ENCODE measurements around the gene SAMHD1. TPM values are rescaled to one million over a fixed set of nuclear protein-coding genes. Genes with fewer than 3 reads are reported as not detected.

Gene SAMHD1
- polyA plus RNA-seq, 1 of the 3 experiments (the other 2 are of a cell fraction), result 5.9 TPM

DNA sequence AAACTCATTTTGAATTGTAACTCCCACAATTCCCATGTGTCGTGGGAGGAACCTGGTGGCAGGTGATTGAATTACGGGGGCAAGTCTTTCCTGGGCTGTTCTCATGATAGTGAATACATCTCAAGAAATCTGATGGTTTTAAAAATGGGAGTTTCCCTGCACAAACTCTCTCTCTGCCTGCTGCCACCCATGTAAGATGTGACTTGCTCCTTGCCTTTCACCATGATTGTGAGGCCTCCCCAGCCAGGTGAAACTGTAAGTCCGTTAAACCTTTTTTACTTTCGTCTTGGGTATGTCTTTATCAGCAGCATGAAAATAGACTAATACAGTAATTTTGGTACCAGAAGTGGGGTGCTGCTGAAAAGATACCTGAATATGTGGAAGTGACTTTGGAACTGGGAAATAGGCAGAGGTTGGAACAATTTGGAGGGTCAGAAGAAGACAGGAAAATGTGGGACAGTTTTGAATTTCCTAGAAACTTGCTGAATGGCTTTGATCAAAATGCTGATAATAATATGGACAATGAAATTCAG is 41.4 kb upstream of the SAMHD1 start:
- ChIA-PET POLR2A (no interaction called here), CTCF (no interaction called here)
- no peak overlapping the region for H3K4me3 ChIP-seq (ENCODE audit: low read depth in 2 of 2, low read length in 1 of 2)
- H4K20me1 ChIP-seq (ENCODE audit: insufficient read depth), result no peaks in the 10 kb centered on the region
- H3K4me1 ChIP-seq (ENCODE audit: control insufficient read depth in 1 of 2, insufficient read depth in 2 of 2, low read depth in 1 of 2, low read length in 1 of 2), result no peaks in the 10 kb centered on the region
- no peak overlapping the region for H3K27ac ChIP-seq (ENCODE audit: low read depth in 2 of 2, low read length in 1 of 2)
- no peak overlapping the region for H3K9ac ChIP-seq
- H2AFZ ChIP-seq (ENCODE audit: low read depth), result no peak overlapping the region
- peaks cover 3 to 19% of the 10 kb centered on the region in 2 experiments for H3K36me3 ChIP-seq (replicated peaks in 1 of 2; ENCODE audit: control insufficient read depth in 1 of 2, insufficient read depth in 2 of 2, low read length in 1 of 2)
- 97% methylated on average over 4 of the region's 4 CpGs for WGBS (ENCODE audit: low lambda C conversion rate)
- no peak overlapping the region for H3K4me2 ChIP-seq
- TF ChIP-seq, protein P1, sequence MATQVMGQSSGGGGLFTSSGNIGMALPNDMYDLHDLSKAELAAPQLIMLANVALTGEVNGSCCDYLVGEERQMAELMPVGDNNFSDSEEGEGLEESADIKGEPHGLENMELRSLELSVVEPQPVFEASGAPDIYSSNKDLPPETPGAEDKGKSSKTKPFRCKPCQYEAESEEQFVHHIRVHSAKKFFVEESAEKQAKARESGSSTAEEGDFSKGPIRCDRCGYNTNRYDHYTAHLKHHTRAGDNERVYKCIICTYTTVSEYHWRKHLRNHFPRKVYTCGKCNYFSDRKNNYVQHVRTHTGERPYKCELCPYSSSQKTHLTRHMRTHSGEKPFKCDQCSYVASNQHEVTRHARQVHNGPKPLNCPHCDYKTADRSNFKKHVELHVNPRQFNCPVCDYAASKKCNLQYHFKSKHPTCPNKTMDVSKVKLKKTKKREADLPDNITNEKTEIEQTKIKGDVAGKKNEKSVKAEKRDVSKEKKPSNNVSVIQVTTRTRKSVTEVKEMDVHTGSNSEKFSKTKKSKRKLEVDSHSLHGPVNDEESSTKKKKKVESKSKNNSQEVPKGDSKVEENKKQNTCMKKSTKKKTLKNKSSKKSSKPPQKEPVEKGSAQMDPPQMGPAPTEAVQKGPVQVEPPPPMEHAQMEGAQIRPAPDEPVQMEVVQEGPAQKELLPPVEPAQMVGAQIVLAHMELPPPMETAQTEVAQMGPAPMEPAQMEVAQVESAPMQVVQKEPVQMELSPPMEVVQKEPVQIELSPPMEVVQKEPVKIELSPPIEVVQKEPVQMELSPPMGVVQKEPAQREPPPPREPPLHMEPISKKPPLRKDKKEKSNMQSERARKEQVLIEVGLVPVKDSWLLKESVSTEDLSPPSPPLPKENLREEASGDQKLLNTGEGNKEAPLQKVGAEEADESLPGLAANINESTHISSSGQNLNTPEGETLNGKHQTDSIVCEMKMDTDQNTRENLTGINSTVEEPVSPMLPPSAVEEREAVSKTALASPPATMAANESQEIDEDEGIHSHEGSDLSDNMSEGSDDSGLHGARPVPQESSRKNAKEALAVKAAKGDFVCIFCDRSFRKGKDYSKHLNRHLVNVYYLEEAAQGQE (IDR thresholded peaks at IDR 0.05; ENCODE audit: low read depth, low read length), result no peak
- TF ChIP-seq RFX5 (IDR thresholded peaks at IDR 0.05; ENCODE audit: low read length) (no peak), GABPA (IDR thresholded peaks at IDR 0.05; ENCODE audit: low read depth) (no peak), TAF1 (IDR thresholded peaks at IDR 0.05; ENCODE audit: borderline replicate concordance, low read depth, low read length) (no peak), MXI1 (IDR thresholded peaks at IDR 0.05; ENCODE audit: low read depth, low read length) (no peak), TCF12 (IDR thresholded peaks at IDR 0.05) (no peak), CHD2 (IDR thresholded peaks at IDR 0.05; ENCODE audit: low read length, partially characterized antibody) (no peak), NFIC (IDR thresholded peaks at IDR 0.05; ENCODE audit: borderline replicate concordance) (no peak), YY1 (IDR thresholded peaks at IDR 0.05; ENCODE audit: low read depth) (no peak), POLR2AphosphoS5 (IDR thresholded peaks at IDR 0.05; ENCODE audit: low read depth, low read length) (no peak), RXRA (IDR thresholded peaks at IDR 0.05; ENCODE audit: borderline replicate concordance, low read depth) (no peak), EP300 (IDR thresholded peaks at IDR 0.05; ENCODE audit: borderline replicate concordance in 1 of 2, low read depth in 1 of 2, low read length in 1 of 2) (no peak), FOXM1 (IDR thresholded peaks at IDR 0.05; ENCODE audit: low read depth) (no peak), SMC3 (IDR thresholded peaks at IDR 0.05; ENCODE audit: low read depth, low read length) (no peak), FOSL2 (IDR thresholded peaks at IDR 0.05; ENCODE audit: borderline replicate concordance, low read depth) (no peak), RCOR1 (IDR thresholded peaks at IDR 0.05; ENCODE audit: low read length) (no peak)
- TF ChIP-seq, protein P2, sequence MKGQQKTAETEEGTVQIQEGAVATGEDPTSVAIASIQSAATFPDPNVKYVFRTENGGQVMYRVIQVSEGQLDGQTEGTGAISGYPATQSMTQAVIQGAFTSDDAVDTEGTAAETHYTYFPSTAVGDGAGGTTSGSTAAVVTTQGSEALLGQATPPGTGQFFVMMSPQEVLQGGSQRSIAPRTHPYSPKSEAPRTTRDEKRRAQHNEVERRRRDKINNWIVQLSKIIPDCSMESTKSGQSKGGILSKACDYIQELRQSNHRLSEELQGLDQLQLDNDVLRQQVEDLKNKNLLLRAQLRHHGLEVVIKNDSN (IDR thresholded peaks at IDR 0.05; ENCODE audit: borderline replicate concordance, low read depth), result no peak
- TF ChIP-seq, protein P3, sequence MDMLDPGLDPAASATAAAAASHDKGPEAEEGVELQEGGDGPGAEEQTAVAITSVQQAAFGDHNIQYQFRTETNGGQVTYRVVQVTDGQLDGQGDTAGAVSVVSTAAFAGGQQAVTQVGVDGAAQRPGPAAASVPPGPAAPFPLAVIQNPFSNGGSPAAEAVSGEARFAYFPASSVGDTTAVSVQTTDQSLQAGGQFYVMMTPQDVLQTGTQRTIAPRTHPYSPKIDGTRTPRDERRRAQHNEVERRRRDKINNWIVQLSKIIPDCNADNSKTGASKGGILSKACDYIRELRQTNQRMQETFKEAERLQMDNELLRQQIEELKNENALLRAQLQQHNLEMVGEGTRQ (IDR thresholded peaks at IDR 0.05; ENCODE audit: borderline replicate concordance, low read depth, low read length), result no peak
- peaks cover 6% of the 10 kb centered on the region for H3K9me3 ChIP-seq
- no peaks in the 10 kb centered on the region for H3K9me2 ChIP-seq
- DNase-seq, result no peak
- H3F3A ChIP-seq (replicated peaks; ENCODE audit: insufficient read depth), result no peaks in the 10 kb centered on the region
- H3K79me2 ChIP-seq (ENCODE audit: insufficient read depth), result no peaks in the 10 kb centered on the region
- H3K27me3 ChIP-seq (ENCODE audit: insufficient read depth), result no peaks in the 10 kb centered on the region
